Measurements from ENCODE around the gene UBR3.
"Not testable (repeated sequence)": the region's sequence is repeated elsewhere in the genome, so short reads cannot be mapped to it uniquely, and the experiment has no call there.

Gene UBR3

GRCh38 chr2:169827272-169828140 lies at the start of gene UBR3:
UBR3 (plus strand) TSS chr2:169827454; CDS start chr2:169827508, 54 bp downstream.
- peak; percentile 93 for DNase-seq

GRCh38 chr2:169778446-169778845 lies 48.8 kb upstream of the UBR3 start:
- DNase-seq: no peak

DNA sequence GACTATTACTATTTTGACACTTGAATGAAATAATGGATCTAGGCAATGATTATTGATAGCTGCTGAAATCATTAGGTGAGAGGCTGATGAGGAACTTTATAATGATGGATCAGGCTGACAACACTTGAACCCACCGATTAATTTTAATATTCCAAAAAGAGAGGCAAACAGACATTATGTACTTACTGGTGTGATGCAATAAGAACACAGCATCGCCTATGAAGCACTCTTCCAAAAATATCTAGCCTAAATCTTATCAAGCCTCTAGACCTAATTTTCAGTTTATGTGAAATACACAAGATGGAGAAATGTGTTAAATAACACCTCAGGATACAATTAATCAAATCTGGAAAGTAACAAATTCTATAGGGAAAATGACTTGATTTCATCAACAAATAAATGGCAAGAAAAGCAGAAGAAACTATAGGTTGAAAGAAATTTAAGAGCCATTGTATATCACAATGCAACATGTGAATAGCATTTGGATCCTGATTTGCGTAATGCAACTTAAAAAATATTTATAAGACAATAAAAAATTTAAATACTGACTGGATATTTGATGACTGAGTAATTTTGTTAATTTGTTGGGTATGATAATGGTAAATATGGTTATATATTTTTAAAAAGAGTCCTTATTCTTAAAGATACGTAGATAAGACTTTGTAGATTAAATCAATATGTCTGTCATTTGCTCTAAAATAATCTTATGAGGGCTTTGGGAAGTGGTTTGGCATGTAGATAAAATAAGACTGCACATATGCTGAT lies 45.8 kb upstream of the UBR3 start:
- DNase-seq: no peak

DNA sequence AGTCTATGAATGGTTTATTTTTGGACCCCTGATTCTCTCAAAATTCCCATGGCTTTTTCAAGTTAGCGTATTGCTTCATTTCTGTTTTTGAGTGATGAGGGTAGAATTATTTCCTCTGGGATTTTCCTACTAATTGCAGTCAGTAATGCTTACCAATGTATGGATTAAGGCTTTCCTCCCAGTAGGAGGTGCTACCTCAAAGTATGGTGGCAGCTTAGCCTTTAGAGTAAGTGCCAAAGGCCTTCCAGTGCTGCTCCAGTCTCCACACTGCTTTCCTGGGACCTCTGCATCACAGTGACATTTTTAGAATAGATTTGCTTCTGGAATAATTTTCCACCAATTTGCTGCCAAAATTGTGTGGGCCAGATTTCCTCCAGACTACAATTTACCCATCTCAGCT lies 44.7 kb upstream of the UBR3 start:
- no peak for DNase-seq

GRCh38 chr2:169790581-169790980 lies 36.7 kb upstream of the UBR3 start:
- no peak for DNase-seq

GRCh38 chr2:169795181-169795580 lies 32.1 kb upstream of the UBR3 start:
- DNase-seq: no peak

GRCh38 chr2:169796441-169796840 lies 30.8 kb upstream of the UBR3 start:
- DNase-seq: no peak

DNA sequence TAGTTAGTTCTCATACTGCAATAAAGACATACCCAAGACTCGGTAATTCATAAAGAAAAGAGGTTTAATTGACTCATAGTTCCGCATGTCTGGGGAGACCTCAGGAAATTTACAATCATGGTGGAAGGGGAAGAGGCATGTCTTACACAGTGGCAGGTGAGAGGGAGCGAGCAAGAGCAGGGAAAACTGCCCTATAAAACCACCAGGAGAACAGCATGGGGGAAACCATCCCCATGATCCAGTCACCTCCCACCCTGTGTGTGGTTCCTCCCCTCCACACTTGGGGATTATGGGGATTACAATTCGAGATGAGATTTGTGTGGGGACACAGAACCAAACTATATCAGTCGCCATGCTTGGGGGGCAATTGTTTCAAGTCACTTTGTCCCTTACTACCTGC lies 29.7 kb upstream of the UBR3 start:
- DNase-seq: no peak

- DNase-seq: no peak
Observed at GRCh38 chr2:169798397-169798717, 28.9 kb upstream of the UBR3 start.

- peak; percentile 93 for DNase-seq
Observed at GRCh38 chr2:169798718-169799592, 28.3 kb upstream of the UBR3 start, which contains the start of gene SSB. SSB (plus strand) TSS chr2:169798871; CDS start chr2:169800961, 2,090 bp downstream.

GRCh38 chr2:169803480-169803879 lies 23.8 kb upstream of the UBR3 start:
- no peak for DNase-seq

- no peak for DNase-seq
Observed at GRCh38 chr2:169806586-169806985, 20.7 kb upstream of the UBR3 start.

DNA sequence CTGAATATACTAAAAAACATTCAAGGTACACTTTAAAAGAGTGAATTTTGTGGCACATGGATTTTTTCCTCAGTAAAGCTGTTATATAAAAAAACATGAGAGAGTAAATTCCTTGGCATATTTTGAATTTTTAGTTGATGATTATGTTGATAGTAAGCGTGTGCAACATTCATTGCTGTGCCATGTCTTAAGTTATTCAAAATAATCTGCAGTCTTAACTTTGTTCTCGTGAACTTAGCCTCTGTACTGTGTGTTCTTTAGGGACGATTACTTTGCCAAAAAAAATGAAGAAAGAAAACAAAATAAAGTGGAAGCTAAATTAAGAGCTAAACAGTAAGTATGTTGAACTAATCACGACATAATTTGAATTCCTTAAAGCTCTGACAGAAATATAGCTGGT lies 19.0 kb upstream of the UBR3 start:
- no peak for DNase-seq

DNA sequence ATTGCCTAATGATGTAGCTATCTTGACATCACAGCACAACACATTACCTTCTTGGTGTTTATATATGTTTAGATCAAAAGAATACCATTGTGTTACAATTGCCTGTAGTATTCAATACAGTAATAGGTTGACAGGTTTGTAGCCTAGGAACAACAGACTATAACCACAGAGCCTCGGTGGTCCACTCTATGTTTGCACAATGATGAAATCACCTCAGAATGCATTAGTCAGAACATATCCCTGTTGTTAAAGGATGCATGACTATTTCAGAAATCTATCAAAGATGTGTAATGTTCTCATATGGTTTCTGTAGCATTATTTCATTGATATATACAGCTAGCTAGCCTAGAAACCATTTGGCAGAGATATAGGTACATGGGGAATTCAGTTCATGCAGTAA lies 11.4 kb upstream of the UBR3 start:
- DNase-seq: no peak

GRCh38 chr2:169816961-169817360 lies 10.3 kb upstream of the UBR3 start:
- DNase-seq: not testable (repeated sequence)

- not testable (repeated sequence) for DNase-seq
Observed at GRCh38 chr2:169817369-169817768, 9.9 kb upstream of the UBR3 start.

DNA sequence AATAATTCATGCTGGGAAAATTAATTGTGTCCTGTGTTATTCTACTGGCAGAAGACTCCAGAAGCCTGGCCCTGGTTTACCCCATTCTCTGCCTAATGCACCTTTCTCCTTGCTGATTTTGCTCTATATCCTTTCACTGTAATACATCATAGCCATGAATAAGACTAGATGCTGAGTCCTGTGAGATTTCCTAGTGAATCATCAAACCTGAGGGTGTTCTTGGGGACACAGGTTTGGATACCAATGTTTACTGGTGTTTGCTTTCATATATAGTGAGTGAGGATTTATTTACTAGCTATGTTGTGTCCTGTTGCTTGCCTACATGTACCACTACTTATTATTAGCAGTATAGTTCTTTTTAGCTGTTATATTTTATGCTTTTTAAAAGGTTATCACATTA lies 9.0 kb upstream of the UBR3 start:
- no peak for DNase-seq

DNA sequence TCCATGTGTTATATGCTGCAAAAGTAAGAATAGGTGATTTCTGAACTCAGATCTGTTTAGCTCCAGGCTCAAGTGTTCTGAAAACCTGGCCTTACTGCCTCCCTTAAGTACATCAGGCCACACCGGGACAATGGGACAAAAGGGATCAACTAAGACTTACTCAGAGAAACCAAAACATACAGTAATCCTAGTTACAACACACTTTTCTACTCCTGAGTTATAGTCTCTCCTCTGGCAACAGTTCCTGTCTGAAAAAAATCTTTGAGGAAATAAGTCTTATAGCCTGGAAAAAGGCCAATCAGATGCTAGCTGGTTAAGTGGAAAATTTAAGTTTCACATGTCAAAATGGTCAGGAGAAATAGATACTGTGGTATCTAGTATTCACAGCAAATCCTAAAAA lies 8.1 kb upstream of the UBR3 start:
- DNase-seq: no peak

GRCh38 chr2:169820101-169820500 lies 7.2 kb upstream of the UBR3 start:
- not testable (repeated sequence) for DNase-seq

- DNase-seq: no peak
Observed at GRCh38 chr2:169822036-169822435, 5.2 kb upstream of the UBR3 start.

GRCh38 chr2:169822785-169823392 lies 4.4 kb upstream of the UBR3 start:
- no peak for DNase-seq

DNA sequence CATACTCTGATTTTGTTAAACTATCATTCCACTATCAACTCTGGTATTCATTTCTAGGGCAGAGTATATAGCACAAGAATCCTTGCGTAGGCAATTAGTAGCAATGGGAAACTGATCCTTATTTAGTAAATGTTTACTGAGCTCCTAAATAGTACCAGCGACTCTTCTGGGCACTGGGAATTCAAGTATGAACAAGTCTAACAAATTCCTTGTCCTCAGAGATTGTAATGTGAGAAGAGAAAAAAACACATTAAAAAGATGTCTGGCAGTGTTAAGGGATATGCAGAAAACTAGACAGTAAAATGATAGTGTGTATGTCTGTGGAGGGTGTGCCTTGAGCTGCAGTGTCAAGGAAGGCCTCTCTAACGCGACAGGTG lies 3.3 kb upstream of the UBR3 start:
- no peak for DNase-seq

Data from NCI-H345 (cell line).